Hematopoietic multipotent progenitor cell treated with erythropoietin and hydrocortisone succinate and interleukin-3 and kit ligand, for 6 days (in vitro differentiated cells): Measurements from ENCODE around the gene FAM174C.
A peak's percentile ranks its signal among the peaks of the same experiment; 100 is the strongest.
"Not testable (repeated sequence)": the region's sequence is repeated elsewhere in the genome, so short reads cannot be mapped to it uniquely, and the experiment has no call there.

Experiments
- DNase-seq: peaks from one replicate; pipeline ENCODE4 v3.0.0-alpha.2; 2015

Gene FAM174C

GRCh38 chr19:1237754-1238368, 37.5 kb upstream of the FAM174C start, which contains the start of gene CBARP:
Gene CBARP, minus strand, starts transcription at chr19:1238005. Its CDS starts 1,905 bp downstream, at chr19:1236100.
- peak; percentile 53 for DNase-seq

- no peak for DNase-seq
These were observed 36.7 kb upstream of the FAM174C start for GRCh38 chr19:1238369-1239303.

GRCh38 chr19:1239420-1239795, 35.9 kb upstream of the FAM174C start:
- no peak for DNase-seq

- peak; percentile 92 for DNase-seq
These were observed 35.3 kb upstream of the FAM174C start for GRCh38 chr19:1239796-1240737.

GRCh38 chr19:1240925-1241324, 34.4 kb upstream of the FAM174C start:
- no peak for DNase-seq

GRCh38 chr19:1241417-1242095, 33.8 kb upstream of the FAM174C start, which contains the start of gene ATP5F1D:
Gene ATP5F1D, plus strand, starts transcription at chr19:1241751. Its CDS starts 100 bp downstream, at chr19:1241851.
- peak; percentile 98 for DNase-seq

- DNase-seq, result peak; percentile 94
These were observed 31.3 kb upstream of the FAM174C start for GRCh38 chr19:1243768-1244692.

- DNase-seq, result peak; percentile 68
These were observed 30.5 kb upstream of the FAM174C start for GRCh38 chr19:1244693-1245451.

GRCh38 chr19:1245494-1246264, 29.7 kb upstream of the FAM174C start:
- DNase-seq, result no peak

GRCh38 chr19:1246265-1247087, 28.9 kb upstream of the FAM174C start:
- not testable (repeated sequence) for DNase-seq

- DNase-seq, result no peak
These were observed 27.6 kb upstream of the FAM174C start for GRCh38 chr19:1247748-1248138.

- peak; percentile 80 for DNase-seq
These were observed 27.1 kb upstream of the FAM174C start, which contains the start of gene MIDN for GRCh38 chr19:1248139-1248785. Gene MIDN, plus strand, starts transcription at chr19:1248583. Its CDS starts 1,714 bp downstream, at chr19:1250297.

- peak; percentile 75 for DNase-seq
These were observed 26.5 kb upstream of the FAM174C start for GRCh38 chr19:1248786-1249297.

- peak; percentile 98 for DNase-seq
These were observed 25.9 kb upstream of the FAM174C start for GRCh38 chr19:1249298-1249989.

- DNase-seq, result no peak
These were observed 25.3 kb upstream of the FAM174C start for GRCh38 chr19:1249990-1250436.

GRCh38 chr19:1250437-1251260, 24.7 kb upstream of the FAM174C start:
- DNase-seq, result peak; percentile 76
